IMR-90 (cell line): Measurements from ENCODE around the gene TNNI2. TPM values are rescaled to one million over a fixed set of nuclear protein-coding genes. Genes with fewer than 3 reads are reported as not detected.

Experiments used
- ATAC-seq: fragments of 200-7000 bp; cut with Tn5 transposase; 2 replicates; pipeline ENCODE4 v1.9.1; 2020; ENCODE audit warnings: low read depth, mild to moderate bottlenecking, moderate library complexity
- BruUV-seq: library from RNA; stranded (reverse); fragments of 400-500 nt; replicated peaks from 2 replicates; lab custom pipeline; 2021; lab: Mats Ljungman, UMichigan
- CTCF ChIA-PET: fragments of 300-600 bp; formaldehyde crosslinking; extraction: SDS; loops from one replicate; lab custom pipeline; 2021; ENCODE audit warnings: antibody characterized with exemption; lab: Yijun Ruan, JAX
- POLR2A ChIA-PET: fragments of 300-600 bp; sonication (Branson Sonifier 250); formaldehyde crosslinking; loops from one replicate; lab custom pipeline; 2022; ENCODE audit warnings: antibody characterized with exemption; ENCODE audit not compliant: unreplicated experiment; lab: Charles Lee
- DNase-seq: peaks from one replicate; pipeline ENCODE4 v3.0.0; 2013
- H2AFZ ChIP-seq: replicated peaks from 2 replicates; pipeline ENCODE3; 2013; ENCODE audit warnings: low read length, mild to moderate bottlenecking; ENCODE audit not compliant: poor library complexity
- H2AK5ac ChIP-seq: 2 replicates; pipeline ENCODE4 v1.6.1; 2013; ENCODE audit warnings: low read depth, low read length, inconsistent platforms
- H2AK9ac ChIP-seq: replicated peaks from 2 replicates; pipeline ENCODE3; 2013; ENCODE audit warnings: mild to moderate bottlenecking, low read depth, low read length, moderate library complexity; ENCODE audit not compliant: poor library complexity
- H2BK120ac ChIP-seq: 2 replicates; pipeline ENCODE4 v1.6.1; 2013; ENCODE audit warnings: low read depth, low read length, inconsistent platforms
- H2BK15ac ChIP-seq: 3 replicates; pipeline ENCODE4 v1.6.1; 2013; ENCODE audit warnings: low read depth, low read length, inconsistent platforms
- H2BK20ac ChIP-seq: 2 replicates; pipeline ENCODE4 v1.6.1; 2013; ENCODE audit warnings: low read depth, mild to moderate bottlenecking, inconsistent platforms, low read length, moderate library complexity
- H2BK5ac ChIP-seq: 2 replicates; pipeline ENCODE4 v1.6.1; 2013; ENCODE audit warnings: mild to moderate bottlenecking, low read depth, low read length, inconsistent platforms; ENCODE audit not compliant: poor library complexity, severe bottlenecking
- H3K14ac ChIP-seq: replicated peaks from 2 replicates; pipeline ENCODE4 v1.6.1; 2013; ENCODE audit warnings: low read depth, low read length, inconsistent platforms
- H3K18ac ChIP-seq: 2 replicates; pipeline ENCODE4 v1.6.1; 2013; ENCODE audit warnings: low read depth, low read length, control low read depth
- H3K23ac ChIP-seq: 2 replicates; pipeline ENCODE4 v1.6.1; 2013; ENCODE audit warnings: low read depth, low read length, inconsistent platforms
- H3K27ac ChIP-seq: 2 replicates; pipeline ENCODE4 v1.5.1; 2013; ENCODE audit warnings: mild to moderate bottlenecking, control low read depth, low read length; ENCODE audit not compliant: insufficient read depth
- H3K27me3 ChIP-seq: 2 replicates; pipeline ENCODE4 v1.6.1; 2013; ENCODE audit warnings: low read length; ENCODE audit not compliant: control insufficient read depth, insufficient read depth
- H3K36me3 ChIP-seq: 2 replicates; pipeline ENCODE4 v1.6.1; 2013; ENCODE audit warnings: low read length, mixed read lengths; ENCODE audit not compliant: control insufficient read depth, insufficient read depth
- H3K4ac ChIP-seq: 2 replicates; pipeline ENCODE4 v1.6.1; 2013; ENCODE audit warnings: low read depth, low read length, inconsistent platforms
- H3K4me1 ChIP-seq: 2 replicates; pipeline ENCODE4 v1.6.1; 2013; ENCODE audit warnings: low read length, mixed read lengths; ENCODE audit not compliant: control insufficient read depth, insufficient read depth
- H3K4me2 ChIP-seq: 2 replicates; pipeline ENCODE4 v1.6.1; 2013; ENCODE audit warnings: low read depth, mild to moderate bottlenecking, control low read depth, low read length, moderate library complexity
- H3K4me3 ChIP-seq: 2 replicates; pipeline ENCODE4 v1.5.1; 2013; ENCODE audit warnings: low read depth, mild to moderate bottlenecking, control low read depth, low read length, moderate library complexity; ENCODE audit not compliant: insufficient read depth
- H3K56ac ChIP-seq: 2 replicates; pipeline ENCODE4 v1.6.1; 2013; ENCODE audit warnings: low read length, inconsistent platforms; ENCODE audit not compliant: insufficient read depth; ENCODE audit errors: extremely low read depth
- H3K79me1 ChIP-seq, 2 experiments: 2 replicates each; pipeline ENCODE4 v1.6.1; 2013; ENCODE audit warnings: low read length in 2 of 2, inconsistent platforms in 1 of 2, low read depth in 1 of 2
- H3K9ac ChIP-seq: 2 replicates; pipeline ENCODE4 v1.6.1; 2013; ENCODE audit warnings: low read depth, low read length, control low read depth
- H3K9me1 ChIP-seq: 2 replicates; pipeline ENCODE4 v1.6.1; 2013; ENCODE audit warnings: low read length, inconsistent platforms; ENCODE audit not compliant: insufficient read depth
- H3K9me3 ChIP-seq: 2 replicates; pipeline ENCODE4 v1.6.1; 2013; ENCODE audit warnings: low read length; ENCODE audit not compliant: control insufficient read depth, insufficient read depth
- H4K20me1 ChIP-seq: 2 replicates; pipeline ENCODE4 v1.6.1; 2013; ENCODE audit warnings: low read length, inconsistent platforms; ENCODE audit not compliant: insufficient read depth
- H4K5ac ChIP-seq: 2 replicates; pipeline ENCODE4 v1.6.1; 2013; ENCODE audit warnings: mild to moderate bottlenecking, low read depth, low read length, control low read depth
- H4K8ac ChIP-seq, 2 experiments: 2 replicates each; pipeline ENCODE4 v1.6.1; 2013; ENCODE audit warnings: low read depth in 2 of 2, low read length in 2 of 2, control low read depth in 1 of 2, inconsistent platforms in 1 of 2
- H4K91ac ChIP-seq: 2 replicates; pipeline ENCODE4 v1.6.1; 2013; ENCODE audit warnings: low read depth, low read length, inconsistent platforms; ENCODE audit not compliant: insufficient read depth
- BHLHE40 ChIP-seq: fragments of 150-350 bp; IDR thresholded peaks from 2 replicates; pipeline ENCODE4 v1.6.1; 2016; ENCODE audit warnings: mild to moderate bottlenecking, low read depth, low read length
- CEBPB ChIP-seq: IDR thresholded peaks from 2 replicates; pipeline ENCODE4 v1.6.1; 2012; ENCODE audit warnings: low read depth, low read length, improper control_type of control experiment
- MXI1 ChIP-seq: IDR thresholded peaks from 2 replicates; pipeline ENCODE4 v1.6.1; 2012; ENCODE audit warnings: low read depth, mild to moderate bottlenecking, low read length, moderate library complexity, borderline replicate concordance
- NFE2L2 ChIP-seq: fragments of 150-350 bp; IDR thresholded peaks from 2 replicates; pipeline ENCODE4 v1.6.1; 2016; ENCODE audit warnings: low read depth, mild to moderate bottlenecking, low read length
- POLR2A ChIP-seq: IDR thresholded peaks from 2 replicates; pipeline ENCODE4 v1.6.1; 2012; ENCODE audit warnings: mild to moderate bottlenecking, low read depth, low read length
- RCOR1 ChIP-seq: IDR thresholded peaks from 2 replicates; pipeline ENCODE4 v1.6.1; 2012; ENCODE audit warnings: mild to moderate bottlenecking, low read length, improper control_type of control experiment; ENCODE audit not compliant: insufficient replicate concordance
- SMC3 ChIP-seq: fragments of 150-350 bp; IDR thresholded peaks from 2 replicates; pipeline ENCODE4 v1.6.1; 2016; ENCODE audit warnings: low read depth, mild to moderate bottlenecking, antibody characterized with exemption, low read length, moderate library complexity
- WGBS, 2 experiments: methylation state at CpG; one replicate each; pipeline versions ENCODE4 v1.1.5 to v1.1.7; 2013; ENCODE audit warnings: missing lambda C conversion rate in 2 of 2; ENCODE audit not compliant: insufficient read length in 1 of 2; ENCODE audit errors: extremely low coverage in 2 of 2; 5-methylcytosine and 5-hydroxymethylcytosine counted together
- dilution Hi-C: fragments of 300-500 bp; cut with HindIII; formaldehyde crosslinking; loops from one replicate; pipeline ENCODE4 v1.14.3; 2018; ENCODE audit warnings: low sequenced_read_pairs; ENCODE audit not compliant: unreplicated experiment
- in situ Hi-C: fragments of 300-500 bp; cut with MboI; formaldehyde crosslinking; loops from 3 replicates; pipeline ENCODE4 v1.14.3; 2019; ENCODE audit warnings: low sequenced_read_pairs, inconsistent platforms, mixed read lengths
- intact Hi-C: fragments of 100-400 bp; cut with micrococcal nuclease; formaldehyde crosslinking; loops from 2 replicates; pipeline ENCODE4 v1.10.0; 2022
- polyA plus RNA-seq, 3 experiments: library from polyadenylated mRNA; depleted of rRNA; stranded (reverse); fragments of >200 nt; gene quantifications; 2 replicates each; pipeline ENCODE4 v1.2.3, GENCODE V29; 2012; ENCODE audit warnings: low replicate concordance in 1 of 3
- total RNA-seq: library from RNA; depleted of rRNA; stranded (reverse); fragments of >200 nt; gene quantifications from 2 replicates; pipeline ENCODE4 v1.2.3, GENCODE V29; 2012
- TF ChIP-seq, protein P1 (sequence below): fragments of 150-350 bp; IDR thresholded peaks from 2 replicates; pipeline ENCODE4 v1.6.1; 2016; ENCODE audit warnings: low read depth, mild to moderate bottlenecking, low read length, moderate library complexity, borderline replicate concordance
- TF ChIP-seq, protein P2 (sequence below): fragments of 150-350 bp; IDR thresholded peaks from 2 replicates; pipeline ENCODE4 v1.6.1; 2017; ENCODE audit warnings: mild to moderate bottlenecking, antibody characterized with exemption, low read length, low read depth

Gene TNNI2
- total and polyA plus RNA-seq, 2 of the 4 experiments (the other 2 are of a cell fraction): not detected

DNA sequence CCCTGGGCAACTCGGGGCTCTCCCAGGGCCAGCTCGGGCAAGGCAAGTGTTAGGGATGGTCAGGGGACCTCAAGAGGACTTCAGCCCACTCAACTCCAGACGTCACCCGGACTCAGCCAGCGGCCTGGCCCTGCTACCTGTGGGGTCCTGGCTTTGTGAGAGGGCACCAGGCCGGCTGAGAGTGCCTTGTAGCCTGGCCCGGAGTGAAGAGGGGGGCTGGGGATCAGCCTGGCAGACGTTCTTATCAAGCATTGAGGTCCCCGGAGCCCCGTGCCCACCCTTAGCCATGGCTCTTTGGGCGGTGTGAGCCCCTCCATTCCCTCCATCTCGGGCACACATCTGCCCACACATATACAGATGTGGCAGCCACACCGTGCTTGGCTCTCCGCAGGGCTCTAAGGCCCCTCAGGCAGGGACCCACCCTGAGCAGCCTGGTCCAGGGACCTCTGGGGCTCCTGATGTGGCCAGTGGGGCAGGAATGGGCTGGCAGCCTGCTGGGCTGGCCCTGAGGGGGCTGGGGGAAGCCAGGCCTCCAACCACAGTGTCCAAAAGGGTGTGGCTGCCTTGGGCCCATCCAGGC is 29.4 kb downstream of the TNNI2 start:
- H3K9me1 ChIP-seq: peaks cover 2% of the 10 kb centered on the region
- peaks cover 13% of the 10 kb centered on the region for H3K4me1 ChIP-seq
- no peak overlapping the region for H2BK120ac ChIP-seq
- H2BK5ac ChIP-seq: no peak overlapping the region
- peaks cover 22% of the 10 kb centered on the region; the same call in 1 of the 2 replicates for H3K27me3 ChIP-seq
- H3K4me3 ChIP-seq: no peak overlapping the region
- POLR2A ChIA-PET: no interaction called here
- intact Hi-C loops (no loop called here), dilution Hi-C loops (no loop called here), in situ Hi-C loops (no loop called here)
- no TSS peak for BruUV-seq
- no peak for ATAC-seq
- no peak overlapping the region for H3K56ac ChIP-seq
- H2BK20ac ChIP-seq: no peak overlapping the region
- no peaks in the 10 kb centered on the region for H4K20me1 ChIP-seq
- no CpG with 5 or more reads among the region's 14 CpGs for WGBS, 2 experiments
- H2AK5ac ChIP-seq: no peak overlapping the region
- no peak overlapping the region for H3K27ac ChIP-seq
- no peak overlapping the region for H3K9ac ChIP-seq
- H3K14ac ChIP-seq: no peak overlapping the region
- H4K5ac ChIP-seq: no peak overlapping the region
- H3K23ac ChIP-seq: no peak overlapping the region
- DNase-seq: no peak
- H3K4me2 ChIP-seq: no peak overlapping the region
- TF ChIP-seq, protein P1, sequence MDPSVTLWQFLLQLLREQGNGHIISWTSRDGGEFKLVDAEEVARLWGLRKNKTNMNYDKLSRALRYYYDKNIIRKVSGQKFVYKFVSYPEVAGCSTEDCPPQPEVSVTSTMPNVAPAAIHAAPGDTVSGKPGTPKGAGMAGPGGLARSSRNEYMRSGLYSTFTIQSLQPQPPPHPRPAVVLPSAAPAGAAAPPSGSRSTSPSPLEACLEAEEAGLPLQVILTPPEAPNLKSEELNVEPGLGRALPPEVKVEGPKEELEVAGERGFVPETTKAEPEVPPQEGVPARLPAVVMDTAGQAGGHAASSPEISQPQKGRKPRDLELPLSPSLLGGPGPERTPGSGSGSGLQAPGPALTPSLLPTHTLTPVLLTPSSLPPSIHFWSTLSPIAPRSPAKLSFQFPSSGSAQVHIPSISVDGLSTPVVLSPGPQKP: no peak
- no peak for TF ChIP-seq BHLHE40
- no peak for TF ChIP-seq MXI1
- no peak for TF ChIP-seq CEBPB
- TF ChIP-seq, protein P2, sequence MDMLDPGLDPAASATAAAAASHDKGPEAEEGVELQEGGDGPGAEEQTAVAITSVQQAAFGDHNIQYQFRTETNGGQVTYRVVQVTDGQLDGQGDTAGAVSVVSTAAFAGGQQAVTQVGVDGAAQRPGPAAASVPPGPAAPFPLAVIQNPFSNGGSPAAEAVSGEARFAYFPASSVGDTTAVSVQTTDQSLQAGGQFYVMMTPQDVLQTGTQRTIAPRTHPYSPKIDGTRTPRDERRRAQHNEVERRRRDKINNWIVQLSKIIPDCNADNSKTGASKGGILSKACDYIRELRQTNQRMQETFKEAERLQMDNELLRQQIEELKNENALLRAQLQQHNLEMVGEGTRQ: no peak
- TF ChIP-seq SMC3: no peak
- no peak for TF ChIP-seq POLR2A
- TF ChIP-seq NFE2L2: no peak
- TF ChIP-seq RCOR1: no peak
- no peak overlapping the region for H4K91ac ChIP-seq
- H2AK9ac ChIP-seq: no peak overlapping the region
- no peaks in the 10 kb centered on the region for H3K9me3 ChIP-seq
- H2AFZ ChIP-seq: no peak overlapping the region
- H3K18ac ChIP-seq: no peak overlapping the region
- H4K8ac ChIP-seq: no peak overlapping the region
- no peak overlapping the region for H2BK15ac ChIP-seq
- H3K4ac ChIP-seq: no peak overlapping the region
- H3K79me1 ChIP-seq: no peaks in the 10 kb centered on the region
- no peaks in the 10 kb centered on the region for H3K36me3 ChIP-seq
- CTCF ChIA-PET: no interaction called here
